GM18867 (cell line): ENCODE measurements around the gene LMF2.

ENCODE experiments used
- ATAC-seq: cut with Tn5 transposase; IDR thresholded peaks from one replicate; pipeline ENCODE4 v1.9.1; 2021; ENCODE audit warnings: mild to moderate bottlenecking, moderate library complexity; ENCODE audit not compliant: unreplicated experiment

The LMF2 gene

DNA sequence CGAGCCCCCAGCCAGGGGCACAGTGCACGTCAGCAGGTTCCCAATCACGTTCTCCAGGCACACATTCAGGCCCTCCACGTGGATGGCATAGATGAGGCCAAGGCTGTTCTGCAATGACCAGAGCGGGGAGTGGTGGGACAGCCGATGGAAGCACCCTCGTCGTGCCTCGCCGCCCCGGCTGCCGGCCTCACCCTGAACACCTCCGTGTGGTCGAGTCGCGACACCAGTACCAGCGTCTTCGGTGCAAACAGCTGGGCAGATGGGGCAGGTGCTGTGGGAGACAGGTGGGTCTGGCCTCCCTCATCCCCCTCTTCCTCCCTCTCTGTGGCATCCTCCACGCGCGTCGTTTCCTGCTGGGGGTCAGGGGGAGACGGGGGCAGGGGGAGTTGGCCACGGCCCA is 40.2 kb downstream of the LMF2 start:
- ATAC-seq: no peak

DNA sequence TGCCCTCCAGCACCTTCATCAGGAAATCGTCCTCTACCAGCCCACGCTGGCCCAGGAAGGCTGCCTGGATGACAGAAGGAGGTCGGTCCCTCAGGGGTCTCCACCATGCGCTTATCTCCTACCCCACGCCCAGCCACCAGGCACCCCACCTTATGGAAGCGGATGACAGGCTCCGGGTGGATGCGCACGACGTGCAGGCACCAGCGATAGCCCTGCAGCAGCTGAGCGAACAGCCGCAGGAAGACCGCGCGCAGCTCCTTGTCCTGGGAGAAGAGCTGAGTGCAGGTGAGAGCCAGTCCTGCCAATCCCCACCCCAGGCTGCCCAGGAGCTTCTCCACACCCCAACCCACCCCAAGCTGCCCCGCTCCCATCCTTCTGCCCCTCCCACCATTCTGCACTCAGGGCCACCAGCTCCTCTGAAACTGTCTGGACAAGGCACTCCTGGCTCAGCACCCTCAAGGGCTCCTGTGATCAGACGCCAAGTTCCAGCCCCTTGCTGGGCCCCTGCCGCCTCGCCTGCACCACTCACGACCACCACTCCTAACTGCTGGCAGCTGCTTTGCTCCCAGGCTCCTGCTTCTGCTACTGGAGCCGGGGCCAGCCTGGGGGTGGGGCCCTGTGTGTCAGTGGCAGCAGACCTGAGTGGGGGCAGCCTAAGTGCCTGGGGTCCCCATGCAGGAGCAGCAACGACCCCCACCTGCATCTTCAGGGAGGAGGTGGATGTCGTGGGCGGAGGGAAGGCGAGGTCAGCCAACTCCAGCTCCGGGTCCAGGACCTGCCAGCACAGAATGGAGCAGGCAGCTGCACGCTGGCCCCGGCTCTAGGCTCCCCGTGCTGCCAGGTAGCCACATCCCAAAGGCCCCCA is 42.2 kb downstream of the LMF2 start:
- no peak for ATAC-seq

DNA sequence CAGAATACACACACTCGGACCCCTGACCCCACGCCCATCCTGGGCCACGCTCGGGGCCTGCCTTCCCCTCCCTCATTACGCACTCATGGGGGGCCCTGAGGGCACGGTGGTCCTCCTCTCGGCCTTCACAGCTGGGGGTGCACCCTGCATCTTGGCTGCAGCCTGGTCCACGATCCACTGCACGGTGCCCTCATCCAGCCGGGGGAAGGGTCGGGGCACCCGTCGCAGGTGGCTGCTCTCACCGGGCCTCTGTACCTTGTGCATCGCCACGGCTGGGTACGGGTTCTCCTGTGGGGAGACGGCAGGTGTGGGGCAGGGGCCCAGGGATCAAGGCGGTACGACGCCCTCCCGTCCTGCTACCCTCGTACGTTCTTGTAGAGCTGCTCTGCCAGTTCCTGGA is 43.1 kb downstream of the LMF2 start:
- no peak for ATAC-seq

DNA sequence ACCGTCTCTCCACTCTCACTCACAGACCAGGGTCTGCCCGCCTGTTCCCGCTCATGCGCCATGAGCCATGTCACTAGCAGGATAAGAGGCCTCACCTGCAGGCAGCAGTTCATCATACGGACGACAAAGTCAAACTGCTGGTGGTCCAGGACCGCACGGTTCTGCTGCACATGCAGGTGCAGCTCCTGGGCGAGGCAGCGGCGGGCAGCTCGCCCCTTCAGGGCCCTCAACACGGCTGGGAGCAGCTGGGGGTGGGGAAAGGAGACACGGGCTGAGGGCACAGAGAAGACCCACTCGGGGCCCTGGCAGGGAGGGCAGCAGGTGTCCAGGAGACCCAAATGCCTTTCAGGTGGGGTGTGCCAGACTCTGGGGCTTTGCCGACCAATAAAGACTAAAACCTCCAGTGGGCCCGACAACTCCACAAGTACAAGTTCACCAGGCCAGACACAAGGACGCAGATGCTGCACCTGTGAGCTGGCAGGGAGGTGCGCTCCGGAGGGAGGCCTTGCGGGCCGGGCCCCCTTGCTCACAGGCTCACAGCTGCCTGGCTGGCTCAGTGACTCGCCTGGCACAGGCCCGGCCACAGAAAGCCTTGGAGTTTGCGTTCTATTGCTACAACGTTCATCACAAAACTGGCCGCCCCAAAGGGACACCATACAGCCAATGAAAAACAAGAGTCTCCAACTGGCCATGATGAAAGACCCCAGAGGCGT is 44.2 kb downstream of the LMF2 start:
- no peak for ATAC-seq

DNA sequence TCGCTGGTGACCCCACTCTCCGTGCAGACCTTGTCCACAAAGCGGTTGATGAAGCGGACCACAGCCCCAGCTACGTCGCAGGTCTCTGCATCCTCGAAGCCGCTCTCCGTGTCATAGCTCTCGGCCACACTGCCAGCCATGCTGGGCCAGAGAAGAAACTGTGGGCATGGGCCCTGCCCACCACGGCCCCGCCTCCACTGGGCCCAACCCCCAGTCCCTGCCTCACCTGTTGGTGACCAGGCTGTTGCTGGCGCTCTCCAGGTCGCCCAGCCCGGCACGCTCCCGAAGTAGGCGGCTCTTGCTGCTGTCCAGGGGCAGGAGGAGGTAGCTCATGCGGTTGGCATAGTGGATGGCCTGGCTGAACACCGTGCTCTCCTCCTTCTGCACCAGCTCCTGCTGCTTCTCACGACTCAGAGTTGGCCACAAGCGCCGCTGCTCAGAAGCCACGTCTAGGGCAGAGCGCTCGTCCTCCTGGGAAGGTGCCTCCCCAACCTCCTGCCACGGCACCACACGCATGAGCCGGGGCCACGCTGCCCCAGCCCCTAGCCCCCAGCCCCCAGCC is 45.4 kb downstream of the LMF2 start:
- no peak for ATAC-seq

DNA sequence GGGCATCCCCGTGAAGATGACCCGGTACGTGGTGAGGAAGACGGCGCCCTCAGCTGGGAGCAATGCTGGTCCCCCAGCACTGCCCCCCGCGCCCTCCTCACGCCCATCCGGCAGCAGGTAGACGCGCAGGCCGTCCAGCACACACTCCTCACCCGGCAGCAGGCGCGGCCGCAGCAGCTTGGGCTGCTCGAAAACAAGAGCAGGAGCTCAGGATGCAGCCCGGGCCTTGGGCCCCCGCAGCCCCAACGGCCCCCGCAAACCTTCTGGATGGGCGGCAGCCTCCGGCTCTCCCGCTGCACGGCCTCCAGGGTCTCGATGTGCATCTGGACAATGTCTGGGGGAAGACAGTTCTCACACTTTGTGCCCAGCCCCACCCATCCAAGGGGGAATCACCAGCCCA is 46.0 kb downstream of the LMF2 start:
- ATAC-seq: no peak

DNA sequence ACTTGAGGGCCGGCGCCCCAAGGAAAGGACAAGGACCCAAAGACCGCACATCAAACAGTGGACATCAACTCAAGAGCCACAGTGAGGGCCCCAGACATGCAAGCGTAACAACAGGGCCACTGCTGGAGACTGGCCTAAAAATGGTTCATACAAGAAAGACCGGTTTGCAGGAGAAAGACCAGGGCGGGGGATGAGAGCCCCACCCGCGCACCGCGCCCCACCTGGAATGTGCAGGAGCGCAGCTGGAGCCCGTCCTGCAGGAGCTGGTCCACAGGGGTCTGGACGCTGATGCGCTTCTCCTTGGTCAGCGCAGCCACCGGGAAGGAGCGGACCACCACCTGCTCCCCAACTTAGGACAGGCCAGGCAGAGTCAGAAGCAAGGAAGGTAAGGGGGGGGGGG is 46.6 kb downstream of the LMF2 start:
- ATAC-seq: no peak

DNA sequence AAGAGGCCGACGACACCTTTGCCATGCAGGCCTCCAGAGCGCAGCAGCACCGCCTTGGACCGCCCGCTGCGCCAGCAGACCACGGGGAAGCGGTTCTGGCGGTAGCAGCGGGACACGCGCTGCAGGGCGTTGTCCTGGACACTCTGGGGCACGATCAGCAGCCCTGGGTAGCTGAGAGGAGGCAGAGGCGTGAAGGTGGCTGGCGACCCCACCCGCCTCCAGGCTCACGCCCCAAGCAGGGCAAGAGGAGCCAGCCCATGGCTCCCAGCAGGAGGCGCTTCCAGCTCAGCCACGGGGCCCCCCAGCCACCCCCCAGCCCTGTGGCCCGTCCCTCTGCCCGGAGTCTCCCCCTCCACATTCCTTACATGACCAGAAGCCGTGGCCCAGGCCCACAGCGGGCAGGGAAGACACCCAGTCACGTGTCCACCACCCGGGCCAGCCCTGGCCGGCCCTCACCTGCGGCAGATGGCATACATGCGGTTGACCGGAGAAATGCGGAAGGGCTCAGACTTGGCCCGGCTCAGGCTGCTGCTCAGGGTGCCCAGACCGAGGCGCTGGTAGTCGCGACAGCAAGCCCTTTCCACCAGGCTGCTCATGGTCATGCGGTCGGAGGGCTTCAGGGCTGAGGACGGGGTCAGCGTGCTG is 47.9 kb downstream of the LMF2 start:
- no peak for ATAC-seq

DNA sequence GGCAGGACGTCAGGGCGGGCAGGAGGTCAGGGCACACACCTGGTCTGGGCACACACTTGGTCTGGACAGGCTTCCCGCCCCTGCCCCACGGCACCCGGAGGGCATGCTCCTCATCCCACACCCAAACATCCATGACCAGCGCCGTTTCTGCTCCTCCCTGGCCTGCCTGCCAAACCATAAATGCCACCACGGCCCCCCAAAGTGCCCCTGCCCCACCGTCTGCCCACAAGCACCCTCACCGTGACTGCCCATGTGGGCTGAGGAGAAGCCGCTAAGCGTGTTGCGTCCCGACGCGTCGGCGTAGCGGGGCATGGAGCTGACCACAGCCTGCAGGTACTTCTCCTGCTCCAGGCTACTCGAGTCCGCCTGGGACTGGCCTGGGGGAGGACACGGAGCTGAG is 48.5 kb downstream of the LMF2 start:
- no peak for ATAC-seq

DNA sequence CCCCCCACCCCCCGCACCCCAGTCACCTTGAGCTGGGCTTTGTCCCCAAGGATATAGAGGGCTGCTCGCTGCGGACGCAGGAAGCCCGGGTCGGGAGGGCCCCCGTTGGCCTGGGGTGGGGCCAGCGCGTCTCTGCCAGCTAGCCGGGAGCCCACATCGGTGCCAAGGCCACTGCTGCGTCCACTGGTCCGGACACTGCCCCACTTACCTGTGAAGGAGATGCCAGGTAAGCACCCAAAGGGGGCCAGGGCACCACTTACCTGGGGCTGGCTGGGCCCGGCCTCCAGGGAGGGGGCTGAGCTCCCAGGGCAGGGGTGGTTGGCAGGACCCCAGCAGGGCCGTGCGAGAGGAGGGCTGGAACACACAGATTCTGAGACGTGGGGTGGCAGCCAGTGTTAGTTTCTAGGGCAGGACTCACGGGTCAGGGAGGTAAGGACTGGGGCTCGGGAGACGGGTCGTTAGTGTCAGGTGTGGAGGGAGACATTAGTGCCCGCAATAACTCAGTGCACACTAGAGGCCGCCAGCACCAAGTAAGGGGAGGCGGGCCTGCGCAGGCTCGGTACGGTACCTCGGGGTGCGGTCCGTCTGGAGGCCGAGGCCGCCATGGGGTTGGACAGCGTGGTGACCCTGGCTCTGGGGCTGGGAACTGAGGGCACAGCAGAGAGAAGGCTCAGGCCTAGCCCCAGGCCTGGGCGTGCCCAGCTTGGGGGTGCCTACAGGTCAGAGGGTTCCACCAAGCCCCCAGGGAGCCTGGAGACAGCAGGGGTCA is 50.9 kb downstream of the LMF2 start:
- no peak for ATAC-seq

DNA sequence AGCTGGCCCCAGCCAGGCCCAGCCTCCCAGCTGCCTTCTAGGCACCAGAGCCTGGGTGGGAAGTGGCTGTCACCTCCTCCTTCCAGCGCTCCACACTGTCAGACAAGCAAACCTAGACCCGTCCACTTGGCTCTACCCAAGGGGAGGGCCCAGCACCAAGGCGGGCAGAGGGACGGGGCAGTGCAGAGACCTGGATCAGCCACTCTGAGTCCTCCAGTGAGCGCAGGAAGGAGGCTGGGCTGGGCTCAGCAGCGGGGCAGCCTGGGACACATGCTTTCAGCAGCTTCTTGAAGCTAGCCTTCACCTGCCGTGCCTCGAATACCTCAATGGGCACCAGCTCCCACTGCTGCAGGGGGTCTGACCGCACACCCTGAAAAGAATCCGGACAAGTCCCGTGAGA is 51.5 kb downstream of the LMF2 start:
- ATAC-seq: no peak

DNA sequence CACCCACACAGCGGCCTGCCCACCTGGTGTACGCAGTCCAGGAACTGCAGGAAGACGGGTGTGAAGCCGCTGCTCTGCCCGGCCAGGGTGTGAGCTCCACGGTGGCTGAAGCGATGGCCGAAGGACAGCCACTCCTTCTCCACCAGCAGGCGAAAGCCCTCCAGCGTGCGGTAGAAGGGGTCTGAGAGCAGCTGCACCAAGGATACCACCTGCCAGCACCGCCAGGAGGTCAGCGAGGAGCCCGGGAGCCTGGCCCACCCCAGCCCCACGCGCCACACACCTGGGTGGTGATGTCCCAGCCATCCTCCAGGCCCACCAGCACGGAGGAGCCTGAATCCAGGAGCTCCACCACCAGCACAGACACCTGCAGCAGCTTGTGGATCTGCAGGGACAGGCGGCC is 52.3 kb downstream of the LMF2 start:
- ATAC-seq: no peak

DNA sequence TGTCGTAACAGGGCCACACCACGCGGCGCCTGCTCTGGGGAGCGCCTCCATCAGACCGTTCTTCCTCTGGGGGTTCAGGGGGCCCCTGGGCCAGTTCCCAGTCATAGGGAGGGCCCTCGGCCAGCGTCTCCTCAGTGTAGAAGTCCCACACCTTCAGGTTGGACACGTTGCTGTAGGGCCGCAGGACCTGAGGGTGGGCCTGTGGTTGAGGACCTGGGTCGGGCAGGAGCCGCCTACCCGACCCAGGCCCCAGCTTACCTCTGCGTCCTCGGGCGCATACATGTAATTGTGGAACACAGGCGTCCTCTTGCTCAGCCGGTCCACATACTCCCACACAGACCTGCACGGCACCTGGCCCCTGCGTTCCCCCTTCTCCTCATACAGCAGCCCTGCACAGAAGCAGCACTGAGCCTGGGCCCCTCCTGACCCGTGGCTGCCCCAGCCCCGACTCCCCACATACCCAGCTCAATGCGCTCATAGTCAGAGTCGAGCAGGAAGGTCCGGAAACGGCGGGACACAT is 52.9 kb downstream of the LMF2 start:
- ATAC-seq: no peak
